GM23248 (cell line): ENCODE results near the gene RNF115.

Source experiments
- EZH2 ChIP-seq: fragments of 200-600 bp; sonication (generic); IDR thresholded peaks from 2 replicates; pipeline ENCODE4 v1.6.1; 2018; ENCODE audit warnings: antibody characterized with exemption, mild to moderate bottlenecking; ENCODE audit not compliant: insufficient read depth, poor library complexity, severe bottlenecking
- EZH2phosphoT487 ChIP-seq: fragments of 200-600 bp; sonication (generic); IDR thresholded peaks from 2 replicates; pipeline ENCODE4 v1.6.1; 2018; ENCODE audit warnings: antibody characterized with exemption, moderate library complexity, mild to moderate bottlenecking, low read depth; ENCODE audit not compliant: insufficient read depth

DNA sequence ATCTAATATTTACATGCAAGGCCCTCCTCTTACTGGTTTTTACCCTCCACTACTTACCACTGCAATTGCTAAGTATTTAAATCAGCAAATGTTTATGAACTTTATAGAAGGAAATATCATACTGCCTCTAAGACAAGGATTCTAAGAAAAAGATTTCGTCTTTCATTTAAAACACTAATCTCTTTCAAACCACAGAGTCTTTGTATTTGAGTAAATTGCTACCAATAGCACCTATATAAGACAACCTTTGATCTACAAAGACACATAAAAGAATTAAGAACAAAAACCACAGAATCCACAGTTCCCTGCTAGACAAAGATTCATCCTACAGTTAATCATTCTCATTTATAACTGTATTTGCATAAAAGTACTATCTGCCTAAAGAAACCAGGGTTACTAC is 37.6 kb downstream of the RNF115 start:
- TF ChIP-seq EZH2phosphoT487 = no peak
- TF ChIP-seq EZH2 = no peak
